Stimulated activated naive B cell treated with anti-CD40 and anti-IgM and Interleukin-4, amounts not matched to agents 10 μg/mL and 1 μg/mL and 100 μg/mL, for 72 hours (primary cell): Measurements from ENCODE around the gene AOC1.

Experiments used
- ATAC-seq, 2 donors: fragments of 150-1000 bp; cut with Tn5 transposase; replicated peaks; 2 replicates each; pipeline ENCODE4 v1.10.0; 2021; ENCODE audit warnings: moderate library complexity in 1 of 2
- DNase-seq: peaks from one replicate; pipeline ENCODE4 v3.0.0; 2021
- H3K27ac Mint-ChIP-seq: one replicate; pipeline ENCODE4 v1.8.0; 2022; ENCODE audit warnings: mild to moderate bottlenecking, mixed read lengths
- H3K27me3 Mint-ChIP-seq, 2 donors: one replicate each; pipeline ENCODE4 v1.8.0; 2022; ENCODE audit warnings: mixed read lengths in 2 of 2
- H3K36me3 Mint-ChIP-seq, 2 donors: one replicate each; pipeline ENCODE4 v1.8.0; 2022; ENCODE audit warnings: mixed read lengths in 2 of 2, mild to moderate bottlenecking in 1 of 2
- H3K4me1 Mint-ChIP-seq, 2 donors: one replicate each; pipeline ENCODE4 v1.8.0; 2022; ENCODE audit warnings: mixed read lengths in 2 of 2, mild to moderate bottlenecking in 1 of 2
- H3K4me3 Mint-ChIP-seq, 2 donors: one replicate each; pipeline ENCODE4 v1.8.0; 2022; ENCODE audit warnings: mild to moderate bottlenecking in 2 of 2, mixed read lengths in 2 of 2, moderate library complexity in 1 of 2
- H3K9me3 Mint-ChIP-seq, 2 donors: one replicate each; pipeline ENCODE4 v1.8.0; 2022; ENCODE audit warnings: mixed read lengths in 2 of 2, mild to moderate bottlenecking in 1 of 2

AOC1 gene

GRCh38 chr7:150823484-150824126 lies 28.7 kb upstream of the AOC1 start:
- H3K4me1 Mint-ChIP-seq = no peaks in the 10 kb centered on the region
- no peak overlapping the region for H3K27ac Mint-ChIP-seq
- peaks cover 23 to 42% of the 10 kb centered on the region in 2 donors for H3K27me3 Mint-ChIP-seq
- DNase-seq = no peak
- H3K36me3 Mint-ChIP-seq = no peaks in the 10 kb centered on the region
- no peak overlapping the region for H3K4me3 Mint-ChIP-seq
- ATAC-seq = no peak
- H3K9me3 Mint-ChIP-seq = peaks cover 7% of the 10 kb centered on the region in 2 donors

- H3K27ac Mint-ChIP-seq = no peak overlapping the region
- no peaks in the 10 kb centered on the region for H3K36me3 Mint-ChIP-seq
- H3K9me3 Mint-ChIP-seq = peaks cover 7% of the 10 kb centered on the region in 2 donors
- ATAC-seq = no peak
- H3K27me3 Mint-ChIP-seq = peaks cover 27 to 42% of the 10 kb centered on the region in 2 donors
- no peak overlapping the region for H3K4me3 Mint-ChIP-seq
- DNase-seq = no peak
- no peaks in the 10 kb centered on the region for H3K4me1 Mint-ChIP-seq
Observed at GRCh38 chr7:150824379-150825177, 27.7 kb upstream of the AOC1 start.

- no peak for ATAC-seq
- H3K4me3 Mint-ChIP-seq = no peak overlapping the region
- H3K27me3 Mint-ChIP-seq = peaks cover 37 to 43% of the 10 kb centered on the region in 2 donors
- H3K9me3 Mint-ChIP-seq = peaks cover 3 to 4% of the 10 kb centered on the region in 2 donors
- H3K27ac Mint-ChIP-seq = no peak overlapping the region
- no peaks in the 10 kb centered on the region for H3K4me1 Mint-ChIP-seq
- no peak for DNase-seq
- no peaks in the 10 kb centered on the region for H3K36me3 Mint-ChIP-seq
Observed at GRCh38 chr7:150826061-150826849, 26.1 kb upstream of the AOC1 start.

- Mint-ChIP-seq H3K27me3 (peaks cover 38 to 41% of the 10 kb centered on the region in 2 donors), H3K4me1 (no peaks in the 10 kb centered on the region), H3K9me3 (no peaks in the 10 kb centered on the region), H3K36me3 (no peaks in the 10 kb centered on the region), H3K27ac (no peak overlapping the region), H3K4me3 (no peak overlapping the region)
- ATAC-seq = no peak
- no peak for DNase-seq
Observed at GRCh38 chr7:150828384-150828783, 23.9 kb upstream of the AOC1 start.

GRCh38 chr7:150829426-150829825 lies 22.9 kb upstream of the AOC1 start:
- DNase-seq = no peak
- no peak for ATAC-seq
- Mint-ChIP-seq H3K27me3 (peaks cover 38 to 47% of the 10 kb centered on the region in 2 donors), H3K4me3 (no peak overlapping the region), H3K36me3 (no peaks in the 10 kb centered on the region), H3K4me1 (no peaks in the 10 kb centered on the region), H3K9me3 (no peaks in the 10 kb centered on the region), H3K27ac (no peak overlapping the region)

GRCh38 chr7:150830937-150831336 lies 21.4 kb upstream of the AOC1 start:
- H3K4me3 Mint-ChIP-seq = no peak overlapping the region
- H3K9me3 Mint-ChIP-seq = no peaks in the 10 kb centered on the region
- no peak overlapping the region for H3K27ac Mint-ChIP-seq
- H3K36me3 Mint-ChIP-seq = no peaks in the 10 kb centered on the region
- DNase-seq (no peak), ATAC-seq (no peak)
- peaks cover 41 to 44% of the 10 kb centered on the region in 2 donors for H3K27me3 Mint-ChIP-seq
- H3K4me1 Mint-ChIP-seq = no peaks in the 10 kb centered on the region

- Mint-ChIP-seq H3K36me3 (no peaks in the 10 kb centered on the region), H3K4me1 (no peaks in the 10 kb centered on the region), H3K4me3 (no peak overlapping the region), H3K27ac (no peak overlapping the region), H3K27me3 (peaks cover 39 to 42% of the 10 kb centered on the region in 2 donors), H3K9me3 (no peaks in the 10 kb centered on the region)
- DNase-seq (no peak), ATAC-seq (no peak)
Observed at GRCh38 chr7:150831851-150832250, 20.5 kb upstream of the AOC1 start.

- Mint-ChIP-seq H3K27me3 (peaks cover 24 to 31% of the 10 kb centered on the region in 2 donors), H3K36me3 (no peaks in the 10 kb centered on the region), H3K9me3 (no peaks in the 10 kb centered on the region), H3K4me1 (no peaks in the 10 kb centered on the region), H3K27ac (no peak overlapping the region), H3K4me3 (no peak overlapping the region)
- ATAC-seq (no peak), DNase-seq (no peak)
Observed at GRCh38 chr7:150835019-150835418, 17.3 kb upstream of the AOC1 start.

- Mint-ChIP-seq H3K9me3 (no peaks in the 10 kb centered on the region), H3K36me3 (no peaks in the 10 kb centered on the region), H3K27ac (no peak overlapping the region), H3K4me1 (no peaks in the 10 kb centered on the region), H3K4me3 (no peak overlapping the region), H3K27me3 (peaks cover 18 to 24% of the 10 kb centered on the region in 2 donors)
- ATAC-seq (no peak), DNase-seq (no peak)
Observed at GRCh38 chr7:150835702-150836280, 16.5 kb upstream of the AOC1 start.

- Mint-ChIP-seq H3K27ac (no peak overlapping the region), H3K4me3 (no peak overlapping the region), H3K9me3 (no peaks in the 10 kb centered on the region), H3K4me1 (no peaks in the 10 kb centered on the region), H3K27me3 (peaks cover 4 to 16% of the 10 kb centered on the region in 2 donors), H3K36me3 (no peaks in the 10 kb centered on the region)
- ATAC-seq (no peak), DNase-seq (no peak)
Observed at GRCh38 chr7:150838965-150839650, 13.2 kb upstream of the AOC1 start.

GRCh38 chr7:150842018-150842417 lies 10.3 kb upstream of the AOC1 start:
- Mint-ChIP-seq H3K4me1 (no peaks in the 10 kb centered on the region), H3K4me3 (no peak overlapping the region), H3K9me3 (no peaks in the 10 kb centered on the region), H3K27ac (no peak overlapping the region), H3K36me3 (no peaks in the 10 kb centered on the region), H3K27me3 (peaks cover 4 to 7% of the 10 kb centered on the region in 2 donors)
- DNase-seq (no peak), ATAC-seq (no peak)

- Mint-ChIP-seq H3K4me3 (no peak overlapping the region), H3K27ac (no peak overlapping the region), H3K27me3 (peaks cover 4 to 7% of the 10 kb centered on the region in 2 donors), H3K36me3 (no peaks in the 10 kb centered on the region), H3K4me1 (no peaks in the 10 kb centered on the region), H3K9me3 (no peaks in the 10 kb centered on the region)
- DNase-seq = no peak
- ATAC-seq = no peak
Observed at GRCh38 chr7:150842716-150843115, 9.6 kb upstream of the AOC1 start.

GRCh38 chr7:150845421-150845861 lies 6.9 kb upstream of the AOC1 start:
- no peaks in the 10 kb centered on the region for H3K36me3 Mint-ChIP-seq
- ATAC-seq (no peak), DNase-seq (no peak)
- H3K27me3 Mint-ChIP-seq = peaks cover 10 to 26% of the 10 kb centered on the region in 2 donors
- H3K4me3 Mint-ChIP-seq = no peak overlapping the region
- H3K9me3 Mint-ChIP-seq = no peaks in the 10 kb centered on the region
- H3K4me1 Mint-ChIP-seq = no peaks in the 10 kb centered on the region
- H3K27ac Mint-ChIP-seq = no peak overlapping the region
